ENCODE results near the gene SLC34A1. TPM values are rescaled to one million over a fixed set of nuclear protein-coding genes. Genes with fewer than 3 reads are reported as not detected.
"Not testable (repeated sequence)": the region's sequence is repeated elsewhere in the genome, so short reads cannot be mapped to it uniquely, and the experiment has no call there.

The SLC34A1 gene
- total and polyA plus RNA-seq, 2 of the 4 experiments (the other 2 are of a cell fraction): not detected

GRCh38 chr5:177375516-177375915 is 8.7 kb upstream of the SLC34A1 start:
- H4K8ac ChIP-seq (ENCODE audit: low read depth in 2 of 2, low read length in 2 of 2); DNase-seq; H3K9ac ChIP-seq (ENCODE audit: low read depth, low read length); H2AK9ac ChIP-seq (replicated peaks; ENCODE audit: low read depth, low read length, poor library complexity); H3K56ac ChIP-seq (ENCODE audit: extremely low read depth, insufficient read depth, low read length); H3K4me1 ChIP-seq (ENCODE audit: control insufficient read depth, insufficient read depth, low read length); dilution Hi-C loops (cut with HindIII; ENCODE audit: low sequenced_read_pairs, unreplicated experiment); H3K4ac ChIP-seq (ENCODE audit: low read depth, low read length); H4K91ac ChIP-seq (ENCODE audit: insufficient read depth, low read depth, low read length); H4K20me1 ChIP-seq (ENCODE audit: insufficient read depth, low read length); H3K23ac ChIP-seq (ENCODE audit: low read depth, low read length); H3K79me1 ChIP-seq (ENCODE audit: low read depth in 1 of 2, low read length in 2 of 2); H3K9me1 ChIP-seq (ENCODE audit: insufficient read depth, low read length); H3K18ac ChIP-seq (ENCODE audit: low read depth, low read length); BruUV-seq (replicated peaks); POLR2A ChIA-PET (ENCODE audit: unreplicated experiment); H3K9me3 ChIP-seq (ENCODE audit: control insufficient read depth, insufficient read depth, low read length); H2AK5ac ChIP-seq (ENCODE audit: low read depth, low read length); H3K27me3 ChIP-seq (ENCODE audit: control insufficient read depth, insufficient read depth, low read length); H2BK5ac ChIP-seq (ENCODE audit: low read depth, low read length, poor library complexity, severe bottlenecking); H2BK20ac ChIP-seq (ENCODE audit: low read depth, low read length); ATAC-seq (ENCODE audit: low read depth); H3K14ac ChIP-seq (replicated peaks; ENCODE audit: low read depth, low read length); H3K27ac ChIP-seq (ENCODE audit: insufficient read depth, low read length); H3K36me3 ChIP-seq (ENCODE audit: control insufficient read depth, insufficient read depth, low read length); H2BK120ac ChIP-seq (ENCODE audit: low read depth, low read length); in situ Hi-C loops (cut with MboI; ENCODE audit: low sequenced_read_pairs); H2BK15ac ChIP-seq (ENCODE audit: low read depth, low read length); H3K4me2 ChIP-seq (ENCODE audit: low read depth, low read length); H4K5ac ChIP-seq (ENCODE audit: low read depth, low read length); intact Hi-C loops (cut with micrococcal nuclease); H3K4me3 ChIP-seq (ENCODE audit: insufficient read depth, low read depth, low read length); H2AFZ ChIP-seq (replicated peaks; ENCODE audit: low read length, poor library complexity): not testable (repeated sequence)
- CTCF ChIA-PET: interaction anchor here (0.6 kb wide), 1 partner anchor 9 kb away, joined by 4 read pairs; no protein-coding TSS in a partner anchor
- no CpG with 5 or more reads among the region's 5 CpGs for WGBS, 2 experiments (ENCODE audit: extremely low coverage in 2 of 2, insufficient read length in 1 of 2)

All from IMR-90 (cell line).